Activated CD8-positive, alpha-beta T cell treated with anti-CD3 and anti-CD28 coated beads for 36 hours (primary cell): ENCODE results near the gene PDP2. TPM values are rescaled to one million over a fixed set of nuclear protein-coding genes. Genes with fewer than 3 reads are reported as not detected.
"Not testable (repeated sequence)": the region's sequence is repeated elsewhere in the genome, so short reads cannot be mapped to it uniquely, and the experiment has no call there.

Experiments used
- ATAC-seq: fragments of 200-7000 bp; cut with Tn5 transposase; one replicate; pipeline ENCODE4 v1.10.0; 2021; ENCODE audit warnings: mild to moderate bottlenecking, moderate library complexity
- CTCF ChIA-PET: fragments of 350-600 bp; sonication (Branson Sonifier 250); formaldehyde crosslinking; loops from one replicate; lab custom pipeline; 2021; ENCODE audit warnings: antibody characterized with exemption; lab: Charles Lee
- POLR2A ChIA-PET: fragments of 350-600 bp; sonication (Branson Sonifier 250); formaldehyde crosslinking; loops from one replicate; lab custom pipeline; 2021; ENCODE audit warnings: antibody characterized with exemption; lab: Charles Lee
- DNase-seq: peaks from one replicate; pipeline ENCODE4 v3.0.0-alpha.2; 2020
- H3K27ac Mint-ChIP-seq: one replicate; pipeline ENCODE4 v1.8.0; 2021; ENCODE audit warnings: mild to moderate bottlenecking, mixed read lengths
- H3K27me3 Mint-ChIP-seq: one replicate; pipeline ENCODE4 v1.8.0; 2021; ENCODE audit warnings: mixed read lengths
- H3K36me3 Mint-ChIP-seq: one replicate; pipeline ENCODE4 v1.8.0; 2021; ENCODE audit warnings: low read depth, mixed read lengths
- H3K4me1 Mint-ChIP-seq: one replicate; pipeline ENCODE4 v1.8.0; 2021; ENCODE audit warnings: low read depth, mixed read lengths
- H3K4me3 Mint-ChIP-seq: one replicate; pipeline ENCODE4 v1.8.0; 2021; ENCODE audit warnings: mild to moderate bottlenecking, moderate library complexity, mixed read lengths
- H3K9me3 Mint-ChIP-seq: one replicate; pipeline ENCODE4 v1.8.0; 2021; ENCODE audit warnings: mixed read lengths
- intact Hi-C: fragments of 100-400 bp; cut with micrococcal nuclease; formaldehyde crosslinking; loops from one replicate; pipeline ENCODE4 v1.10.0; 2022
- total RNA-seq, 2 experiments: library from RNA; stranded (reverse); gene quantifications; one replicate each; pipeline ENCODE4 v1.2.3, GENCODE V29; 2021
- TF ChIP-seq, protein P1 (sequence below): fragments of 200-600 bp; IDR thresholded peaks from one replicate; pipeline ENCODE4 v1.8.0; 2022; ENCODE audit warnings: antibody characterized with exemption, mild to moderate bottlenecking

Gene PDP2
- total RNA-seq, 2 experiments from 2014 or later, result 31.2 to 38.1 TPM

DNA sequence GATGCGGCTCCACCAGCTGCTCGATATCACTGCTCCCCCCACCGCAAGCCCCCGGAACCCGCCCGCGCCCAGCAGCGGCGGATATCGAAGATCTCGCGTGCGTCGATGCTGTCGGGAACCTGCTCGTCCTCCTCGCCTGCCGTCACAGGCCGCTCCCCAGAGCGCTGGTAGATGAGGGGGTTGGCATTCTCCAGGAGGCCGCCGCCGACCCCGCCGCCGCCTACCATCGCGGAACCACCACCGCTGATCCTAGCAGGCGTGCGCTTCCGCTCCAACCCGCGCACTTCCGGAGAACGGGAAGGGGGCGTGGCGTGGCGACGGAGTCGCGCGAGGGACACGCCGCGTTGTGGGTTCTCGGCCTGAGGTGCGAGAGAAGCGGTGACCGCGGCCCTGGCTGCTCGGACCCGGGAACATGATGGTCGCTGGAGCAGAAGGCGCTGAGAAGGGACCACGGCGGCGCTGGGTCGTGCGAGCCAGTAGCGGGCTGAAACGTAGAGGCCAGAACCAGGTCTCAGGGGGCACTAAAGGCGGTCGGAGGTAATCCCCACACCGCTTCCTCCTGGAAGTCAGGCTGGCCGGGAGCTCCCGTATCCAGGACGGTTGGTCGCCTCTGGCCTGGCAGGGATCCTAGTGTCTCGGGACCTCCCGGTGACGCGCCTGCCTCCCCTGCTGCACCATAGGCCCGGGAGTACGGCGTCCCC is 54.0 kb downstream of the PDP2 start, which contains the start of gene CIAO2B:
TSS of gene CIAO2B (minus strand) at position 265 of the 701 bp plus-strand sequence. CDS start at position 227, 38 bp downstream.
- H3K36me3 Mint-ChIP-seq, result peaks cover 43% of the 10 kb centered on the region
- H3K9me3 Mint-ChIP-seq, result no peaks in the 10 kb centered on the region

DNA sequence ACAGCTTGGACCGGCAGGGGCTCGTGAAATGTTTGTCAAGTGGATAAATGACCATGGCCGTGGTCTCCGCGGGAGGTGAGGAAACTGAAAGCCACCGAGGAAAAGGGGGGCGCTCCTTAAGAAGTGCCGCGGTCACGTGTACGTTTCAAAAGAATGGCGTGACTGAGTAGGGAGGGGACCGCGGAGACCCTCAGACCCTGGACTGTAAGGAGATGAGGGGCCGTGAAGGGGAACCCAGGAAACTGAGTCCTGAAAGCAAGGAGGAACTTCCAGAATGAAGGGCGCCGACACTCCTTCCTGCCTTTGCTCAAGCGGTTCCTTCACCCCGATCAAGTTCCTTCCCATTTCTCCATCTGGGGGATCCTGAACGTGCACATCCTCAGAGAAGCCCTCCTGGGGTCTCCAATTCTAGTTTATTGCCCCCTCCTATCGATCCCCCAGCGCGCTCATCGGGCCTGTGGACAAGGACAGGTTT is 54.6 kb downstream of the PDP2 start:
- DNase-seq, H3K9me3 Mint-ChIP-seq, ATAC-seq, CTCF ChIA-PET, H3K27me3 Mint-ChIP-seq: not testable (repeated sequence)
- Mint-ChIP-seq H3K4me1 (peaks cover 47% of the 10 kb centered on the region), H3K4me3 (peak overlapping the region; percentile 99), H3K36me3 (peaks cover 48% of the 10 kb centered on the region), H3K27ac (peak overlapping the region; percentile 98)
- POLR2A ChIA-PET, result interaction anchor here (0.7 to 1.8 kb wide), 7 partner anchors 16 to 78 kb away, joined by 3 to 5 read pairs (median 3); no protein-coding TSS in a partner anchor
- intact Hi-C loops, result loop anchor here (5.0 kb wide), 1 partner anchor 58 kb away; no protein-coding TSS in a partner anchor

More for the DNA sequence above, 54.0 kb downstream of the PDP2 start, which contains the start of gene CIAO2B:
- ChIA-PET POLR2A (interaction anchor here (0.7 to 1.8 kb wide), 13 partner anchors 9 to 225 kb away, joined by 3 to 5 read pairs (median 3); no protein-coding TSS in a partner anchor), CTCF (interaction anchor here (1.0 to 4.6 kb wide), 7 partner anchors 20 to 104 kb away, joined by 3 to 17 read pairs (median 4); partner anchors contain the start of genes CES3, NAE1 and PDP2)
- DNase-seq (peak; percentile 89), ATAC-seq (peak; percentile 84)
- intact Hi-C loops, result loop anchor here (5.0 kb wide), 1 partner anchor 57 kb away; no protein-coding TSS in a partner anchor
- Mint-ChIP-seq H3K27me3 (no peaks in the 10 kb centered on the region), H3K4me1 (peaks cover 47% of the 10 kb centered on the region), H3K27ac (peak within 1 kb of the TSS; percentile 98), H3K4me3 (peak within 1 kb of the TSS; percentile 99)
- TF ChIP-seq, protein P1, sequence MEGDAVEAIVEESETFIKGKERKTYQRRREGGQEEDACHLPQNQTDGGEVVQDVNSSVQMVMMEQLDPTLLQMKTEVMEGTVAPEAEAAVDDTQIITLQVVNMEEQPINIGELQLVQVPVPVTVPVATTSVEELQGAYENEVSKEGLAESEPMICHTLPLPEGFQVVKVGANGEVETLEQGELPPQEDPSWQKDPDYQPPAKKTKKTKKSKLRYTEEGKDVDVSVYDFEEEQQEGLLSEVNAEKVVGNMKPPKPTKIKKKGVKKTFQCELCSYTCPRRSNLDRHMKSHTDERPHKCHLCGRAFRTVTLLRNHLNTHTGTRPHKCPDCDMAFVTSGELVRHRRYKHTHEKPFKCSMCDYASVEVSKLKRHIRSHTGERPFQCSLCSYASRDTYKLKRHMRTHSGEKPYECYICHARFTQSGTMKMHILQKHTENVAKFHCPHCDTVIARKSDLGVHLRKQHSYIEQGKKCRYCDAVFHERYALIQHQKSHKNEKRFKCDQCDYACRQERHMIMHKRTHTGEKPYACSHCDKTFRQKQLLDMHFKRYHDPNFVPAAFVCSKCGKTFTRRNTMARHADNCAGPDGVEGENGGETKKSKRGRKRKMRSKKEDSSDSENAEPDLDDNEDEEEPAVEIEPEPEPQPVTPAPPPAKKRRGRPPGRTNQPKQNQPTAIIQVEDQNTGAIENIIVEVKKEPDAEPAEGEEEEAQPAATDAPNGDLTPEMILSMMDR, result no peak

DNA sequence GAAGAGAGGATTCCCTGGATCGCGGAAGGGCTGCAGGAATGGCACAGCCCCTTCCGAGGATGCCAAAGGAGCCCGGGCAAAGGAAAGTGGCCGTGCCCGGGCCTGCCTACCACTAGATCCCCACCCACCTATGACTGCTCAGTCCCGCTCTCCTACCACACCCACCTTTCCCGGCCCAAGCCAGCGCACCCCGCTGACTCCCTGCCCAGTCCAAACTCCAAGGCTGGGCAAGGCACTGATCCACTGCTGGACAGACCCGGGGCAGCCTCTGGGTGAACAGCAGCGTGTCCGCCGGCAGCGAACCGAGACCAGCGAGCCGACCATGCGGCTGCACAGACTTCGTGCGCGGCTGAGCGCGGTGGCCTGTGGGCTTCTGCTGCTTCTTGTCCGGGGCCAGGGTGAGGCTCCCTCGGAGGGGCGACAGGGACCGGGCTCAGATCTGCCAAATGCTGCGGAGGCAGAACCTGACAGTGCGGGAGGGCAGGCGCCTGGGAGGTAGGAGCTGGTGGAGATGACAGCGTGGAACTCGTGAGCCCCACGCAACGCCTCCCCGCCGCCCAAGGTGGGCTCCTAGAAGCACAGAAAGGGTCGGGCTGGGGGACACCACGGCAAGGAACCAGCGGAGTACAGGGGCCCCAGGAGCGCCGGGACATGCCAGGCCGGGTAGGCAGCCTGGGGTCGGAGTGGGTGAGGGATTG is 55.1 kb downstream of the PDP2 start, which contains the start of gene CES2:
TSS of gene CES2 (plus strand) at position 203 of the 698 bp plus-strand sequence. CDS start at position 323, 120 bp downstream.
- peak within 1 kb of the TSS; percentile 98 for H3K27ac Mint-ChIP-seq
- no peak for DNase-seq
- ChIA-PET CTCF (no interaction called here), POLR2A (interaction anchor here (0.7 kb wide), 1 partner anchor 31 kb away, joined by 3 read pairs; no protein-coding TSS in a partner anchor)
- H3K27me3 Mint-ChIP-seq, result no peaks in the 10 kb centered on the region
- H3K36me3 Mint-ChIP-seq, result peaks cover 48% of the 10 kb centered on the region
- ATAC-seq, result no peak
- H3K4me3 Mint-ChIP-seq, result peak within 1 kb of the TSS; percentile 99
- no peaks in the 10 kb centered on the region for H3K9me3 Mint-ChIP-seq
- intact Hi-C loops, result no loop called here
- TF ChIP-seq, protein P1, result no peak
- H3K4me1 Mint-ChIP-seq, result peaks cover 47% of the 10 kb centered on the region

DNA sequence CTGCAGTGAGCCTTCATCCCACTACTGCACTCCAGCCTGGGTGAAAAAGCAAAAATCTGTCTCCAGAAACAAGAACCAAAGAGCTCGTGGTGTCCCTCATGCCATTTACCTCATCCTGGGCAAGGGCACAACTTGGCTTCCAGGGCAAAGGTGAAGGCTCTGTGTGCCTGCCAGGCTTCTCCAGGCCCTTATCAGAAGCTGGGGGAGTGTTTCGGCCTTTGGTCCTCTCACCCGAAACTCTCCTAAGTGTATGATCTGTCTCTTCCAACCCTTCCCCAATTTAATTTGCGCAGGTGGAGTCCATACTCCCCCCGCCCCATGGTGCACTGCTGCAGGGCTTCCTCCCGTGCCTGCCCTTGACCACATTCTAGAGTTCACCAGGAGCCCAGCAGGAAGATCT is 56.1 kb downstream of the PDP2 start:
- ChIA-PET CTCF (interaction anchor here (0.8 to 1.9 kb wide), 4 partner anchors 8 to 219 kb away, joined by 3 to 6 read pairs (median 4); no protein-coding TSS in a partner anchor), POLR2A (no interaction called here)
- TF ChIP-seq, protein P1, result no peak
- no peak for ATAC-seq
- peak overlapping the region; percentile 41 for H3K27ac Mint-ChIP-seq
- intact Hi-C loops, result no loop called here
- no peak for DNase-seq
- H3K4me1 Mint-ChIP-seq, result peaks cover 47% of the 10 kb centered on the region
- H3K4me3 Mint-ChIP-seq, result peak overlapping the region; percentile 99
- peaks cover 48% of the 10 kb centered on the region for H3K36me3 Mint-ChIP-seq
- H3K9me3 Mint-ChIP-seq, result no peaks in the 10 kb centered on the region
- H3K27me3 Mint-ChIP-seq, result no peaks in the 10 kb centered on the region
